ENCODE measurements around the gene SSR3. TPM values are rescaled to one million over a fixed set of nuclear protein-coding genes. Genes with fewer than 3 reads are reported as not detected.

Gene SSR3
- total RNA-seq, 1 experiment from 2014 or later = 197 TPM

GRCh38 chr3:156527060-156527459 is 27.9 kb downstream of the SSR3 start:
- no peak for DNase-seq
- Histone ChIP-seq H4K20me1 (ENCODE audit: insufficient read depth, low read depth, low read length) (no peaks in the 10 kb centered on the region), H3K4me2 (ENCODE audit: low read depth, low read length, poor library complexity, severe bottlenecking) (no peak overlapping the region), H2AFZ (ENCODE audit: low read length) (no peak overlapping the region), H3K9me3 (ENCODE audit: low read length) (no peaks in the 10 kb centered on the region), H3K9ac (ENCODE audit: low read length) (no peak overlapping the region), H3K4me3 (ENCODE audit: low read length) (no peak overlapping the region), H3K36me3 (ENCODE audit: insufficient read depth, low read length) (no peaks in the 10 kb centered on the region), H3K27me3 (ENCODE audit: low read length) (no peaks in the 10 kb centered on the region), H3K9me2 (replicated peaks; ENCODE audit: insufficient read depth, low read length) (no peaks in the 10 kb centered on the region), H3K4me1 (ENCODE audit: low read length) (no peaks in the 10 kb centered on the region), H3K27ac (ENCODE audit: low read length) (no peak overlapping the region), H3K79me2 (ENCODE audit: low read length) (no peaks in the 10 kb centered on the region)

- no peaks in the 10 kb centered on the region for H3K9me2 ChIP-seq (replicated peaks; ENCODE audit: insufficient read depth, low read length)
- H3K27ac ChIP-seq (ENCODE audit: low read length) = no peak overlapping the region
- no peaks in the 10 kb centered on the region for H3K36me3 ChIP-seq (ENCODE audit: insufficient read depth, low read length)
- H3K27me3 ChIP-seq (ENCODE audit: low read length) = no peaks in the 10 kb centered on the region
- no peak overlapping the region for H3K9ac ChIP-seq (ENCODE audit: low read length)
- no peak overlapping the region for H3K4me3 ChIP-seq (ENCODE audit: low read length)
- no peaks in the 10 kb centered on the region for H3K79me2 ChIP-seq (ENCODE audit: low read length)
- no peaks in the 10 kb centered on the region for H3K9me3 ChIP-seq (ENCODE audit: low read length)
- H4K20me1 ChIP-seq (ENCODE audit: insufficient read depth, low read depth, low read length) = no peaks in the 10 kb centered on the region
- DNase-seq = no peak
- H3K4me2 ChIP-seq (ENCODE audit: low read depth, low read length, poor library complexity, severe bottlenecking) = no peak overlapping the region
- no peaks in the 10 kb centered on the region for H3K4me1 ChIP-seq (ENCODE audit: low read length)
- H2AFZ ChIP-seq (ENCODE audit: low read length) = no peak overlapping the region
These were observed 29.1 kb downstream of the SSR3 start for GRCh38 chr3:156525808-156526207.

DNA sequence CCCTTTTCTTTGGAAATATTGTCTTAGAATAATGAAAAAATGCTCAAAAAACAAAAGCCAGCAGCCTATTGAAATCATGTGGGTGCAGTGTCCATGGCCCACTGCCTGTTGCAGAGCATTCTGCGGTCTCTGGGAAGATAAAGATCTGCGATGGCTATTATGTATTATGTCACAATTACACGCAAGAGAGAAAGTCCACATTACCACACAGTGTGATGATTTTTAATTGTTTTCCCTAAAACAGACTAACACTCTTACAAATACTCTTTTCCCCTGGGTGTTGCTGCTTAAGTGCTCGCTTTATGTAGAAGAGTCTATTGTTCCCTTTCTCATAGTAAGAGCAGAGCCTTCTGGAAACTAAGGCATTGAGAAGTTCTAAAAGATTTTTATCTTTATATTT is 32.2 kb downstream of the SSR3 start:
- Histone ChIP-seq H3K79me2 (ENCODE audit: low read length) (no peaks in the 10 kb centered on the region), H3K27me3 (ENCODE audit: low read length) (no peaks in the 10 kb centered on the region)

DNA sequence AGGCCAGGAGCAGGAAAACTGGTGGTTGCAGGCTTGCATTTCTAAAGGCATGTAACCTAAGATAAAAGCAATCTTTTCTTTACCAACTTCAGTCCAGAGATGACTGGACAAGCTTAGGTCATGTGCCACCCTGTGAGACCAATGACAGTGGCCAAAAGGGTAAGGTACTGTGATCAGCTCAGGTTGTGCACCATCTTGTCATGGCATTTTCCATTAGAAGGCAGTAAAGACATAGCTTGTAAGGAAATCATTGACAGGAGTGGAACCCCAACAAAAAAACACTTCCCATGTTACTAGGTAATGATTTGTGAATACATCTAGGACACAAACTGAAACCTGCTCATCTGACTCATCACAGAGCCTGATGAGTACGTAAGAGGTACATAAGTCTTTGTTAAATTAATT is 35.2 kb downstream of the SSR3 start:
- Histone ChIP-seq H3K36me3 (ENCODE audit: insufficient read depth, low read length) (no peaks in the 10 kb centered on the region), H4K20me1 (ENCODE audit: insufficient read depth, low read depth, low read length) (no peaks in the 10 kb centered on the region), H3K27ac (ENCODE audit: low read length) (no peak overlapping the region), H3K4me3 (ENCODE audit: low read length) (no peak overlapping the region), H3K4me2 (ENCODE audit: low read depth, low read length, poor library complexity, severe bottlenecking) (no peak overlapping the region), H3K79me2 (ENCODE audit: low read length) (no peaks in the 10 kb centered on the region), H3K9me2 (replicated peaks; ENCODE audit: insufficient read depth, low read length) (no peaks in the 10 kb centered on the region), H3K9ac (ENCODE audit: low read length) (no peak overlapping the region), H2AFZ (ENCODE audit: low read length) (no peak overlapping the region), H3K4me1 (ENCODE audit: low read length) (no peaks in the 10 kb centered on the region), H3K27me3 (ENCODE audit: low read length) (no peaks in the 10 kb centered on the region), H3K9me3 (ENCODE audit: low read length) (no peaks in the 10 kb centered on the region)
- DNase-seq = no peak

More for the DNA sequence above, 32.2 kb downstream of the SSR3 start:
- Histone ChIP-seq H3K4me2 (ENCODE audit: low read depth, low read length, poor library complexity, severe bottlenecking) (no peak overlapping the region), H3K9ac (ENCODE audit: low read length) (no peak overlapping the region), H3K9me3 (ENCODE audit: low read length) (no peaks in the 10 kb centered on the region), H3K4me1 (ENCODE audit: low read length) (no peaks in the 10 kb centered on the region), H3K36me3 (ENCODE audit: insufficient read depth, low read length) (no peaks in the 10 kb centered on the region), H3K27ac (ENCODE audit: low read length) (no peak overlapping the region), H4K20me1 (ENCODE audit: insufficient read depth, low read depth, low read length) (no peaks in the 10 kb centered on the region), H2AFZ (ENCODE audit: low read length) (no peak overlapping the region), H3K9me2 (replicated peaks; ENCODE audit: insufficient read depth, low read length) (no peaks in the 10 kb centered on the region), H3K4me3 (ENCODE audit: low read length) (no peak overlapping the region)
- no peak for DNase-seq

DNA sequence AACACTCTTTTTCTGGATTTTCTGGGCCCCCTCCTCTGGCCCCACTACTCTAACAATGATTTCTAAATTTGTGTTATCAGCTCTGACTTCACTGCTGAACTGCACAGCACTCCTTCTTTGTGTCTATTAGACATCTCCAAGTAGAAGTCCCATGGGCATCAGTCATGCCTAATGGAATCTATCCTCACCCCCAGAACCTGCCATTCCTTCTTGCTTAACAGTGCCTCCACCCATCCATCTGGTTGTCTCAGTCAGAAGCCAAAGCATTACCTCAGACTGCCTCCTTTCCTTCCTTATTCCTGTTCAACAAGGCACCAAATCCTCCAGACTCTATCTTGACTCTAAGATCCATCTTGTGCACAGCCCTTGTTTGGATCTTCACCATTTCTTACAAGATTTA is 36.2 kb downstream of the SSR3 start:
- no peaks in the 10 kb centered on the region for H3K79me2 ChIP-seq (ENCODE audit: low read length)

GRCh38 chr3:156516961-156517360 is 38.0 kb downstream of the SSR3 start:
- Histone ChIP-seq H3K36me3 (ENCODE audit: insufficient read depth, low read length) (no peaks in the 10 kb centered on the region), H3K9ac (ENCODE audit: low read length) (no peak overlapping the region)

More for the DNA sequence above, 36.2 kb downstream of the SSR3 start:
- Histone ChIP-seq H3K9me3 (ENCODE audit: low read length) (no peaks in the 10 kb centered on the region), H3K9me2 (replicated peaks; ENCODE audit: insufficient read depth, low read length) (no peaks in the 10 kb centered on the region), H3K9ac (ENCODE audit: low read length) (no peak overlapping the region), H3K4me3 (ENCODE audit: low read length) (no peak overlapping the region), H3K4me1 (ENCODE audit: low read length) (no peaks in the 10 kb centered on the region), H2AFZ (ENCODE audit: low read length) (no peak overlapping the region), H3K36me3 (ENCODE audit: insufficient read depth, low read length) (no peaks in the 10 kb centered on the region), H3K27me3 (ENCODE audit: low read length) (no peaks in the 10 kb centered on the region), H3K4me2 (ENCODE audit: low read depth, low read length, poor library complexity, severe bottlenecking) (no peak overlapping the region), H4K20me1 (ENCODE audit: insufficient read depth, low read depth, low read length) (no peaks in the 10 kb centered on the region), H3K27ac (ENCODE audit: low read length) (no peak overlapping the region)
- no peak for DNase-seq

DNA sequence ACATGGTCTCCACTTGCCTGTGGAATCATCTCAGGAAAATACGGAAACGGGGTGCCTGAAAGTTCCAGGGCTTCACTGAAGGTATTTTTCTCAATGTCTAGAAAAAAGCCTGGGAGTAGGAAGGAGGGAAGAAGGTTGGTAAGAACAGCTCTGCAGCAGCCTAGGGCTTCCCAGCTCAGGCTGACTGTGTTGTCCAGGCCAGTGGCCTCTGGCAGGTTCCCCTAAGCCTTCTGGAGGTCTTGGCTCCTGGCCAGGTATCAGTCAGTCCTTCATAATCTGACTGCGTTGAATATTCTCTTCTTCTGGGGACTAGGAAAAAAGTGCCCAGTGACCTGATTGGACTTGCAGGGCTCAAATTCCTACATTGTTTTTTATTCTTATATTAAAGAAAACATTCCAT is 38.6 kb downstream of the SSR3 start:
- Histone ChIP-seq H3K4me1 (ENCODE audit: low read length) (no peaks in the 10 kb centered on the region), H4K20me1 (ENCODE audit: insufficient read depth, low read depth, low read length) (no peaks in the 10 kb centered on the region), H3K9ac (ENCODE audit: low read length) (no peak overlapping the region), H3K27me3 (ENCODE audit: low read length) (no peaks in the 10 kb centered on the region), H3K9me3 (ENCODE audit: low read length) (no peaks in the 10 kb centered on the region), H3K36me3 (ENCODE audit: insufficient read depth, low read length) (no peaks in the 10 kb centered on the region), H2AFZ (ENCODE audit: low read length) (no peak overlapping the region), H3K27ac (ENCODE audit: low read length) (no peak overlapping the region), H3K9me2 (replicated peaks; ENCODE audit: insufficient read depth, low read length) (no peaks in the 10 kb centered on the region), H3K4me3 (ENCODE audit: low read length) (no peak overlapping the region), H3K79me2 (ENCODE audit: low read length) (no peaks in the 10 kb centered on the region), H3K4me2 (ENCODE audit: low read depth, low read length, poor library complexity, severe bottlenecking) (no peak overlapping the region)
- no peak for DNase-seq

More at GRCh38 chr3:156516961-156517360, 38.0 kb downstream of the SSR3 start:
- Histone ChIP-seq H3K9me3 (ENCODE audit: low read length) (no peaks in the 10 kb centered on the region), H3K27ac (ENCODE audit: low read length) (no peak overlapping the region), H4K20me1 (ENCODE audit: insufficient read depth, low read depth, low read length) (no peaks in the 10 kb centered on the region), H3K79me2 (ENCODE audit: low read length) (no peaks in the 10 kb centered on the region), H3K27me3 (ENCODE audit: low read length) (no peaks in the 10 kb centered on the region), H3K9me2 (replicated peaks; ENCODE audit: insufficient read depth, low read length) (no peaks in the 10 kb centered on the region), H3K4me3 (ENCODE audit: low read length) (no peak overlapping the region), H3K4me1 (ENCODE audit: low read length) (no peaks in the 10 kb centered on the region), H2AFZ (ENCODE audit: low read length) (no peak overlapping the region), H3K4me2 (ENCODE audit: low read depth, low read length, poor library complexity, severe bottlenecking) (no peak overlapping the region)
- no peak for DNase-seq

- no peaks in the 10 kb centered on the region for H3K9me3 ChIP-seq (ENCODE audit: low read length)
- no peaks in the 10 kb centered on the region for H3K4me1 ChIP-seq (ENCODE audit: low read length)
- H3K9me2 ChIP-seq (replicated peaks; ENCODE audit: insufficient read depth, low read length) = no peaks in the 10 kb centered on the region
- no peak overlapping the region for H3K4me2 ChIP-seq (ENCODE audit: low read depth, low read length, poor library complexity, severe bottlenecking)
- H4K20me1 ChIP-seq (ENCODE audit: insufficient read depth, low read depth, low read length) = no peaks in the 10 kb centered on the region
- no peaks in the 10 kb centered on the region for H3K27me3 ChIP-seq (ENCODE audit: low read length)
- no peak overlapping the region for H3K27ac ChIP-seq (ENCODE audit: low read length)
- H3K36me3 ChIP-seq (ENCODE audit: insufficient read depth, low read length) = no peaks in the 10 kb centered on the region
- H3K79me2 ChIP-seq (ENCODE audit: low read length) = no peaks in the 10 kb centered on the region
- DNase-seq = no peak
- no peak overlapping the region for H3K9ac ChIP-seq (ENCODE audit: low read length)
- H2AFZ ChIP-seq (ENCODE audit: low read length) = no peak overlapping the region
- H3K4me3 ChIP-seq (ENCODE audit: low read length) = no peak overlapping the region
These were observed 41.3 kb downstream of the SSR3 start for GRCh38 chr3:156513619-156514018.
